HG03280 (cell line): ENCODE data around the gene SLFN12L.
A peak's percentile ranks its signal among the peaks of the same experiment; 100 is the strongest.
"Not testable (repeated sequence)": the region's sequence is repeated elsewhere in the genome, so short reads cannot be mapped to it uniquely, and the experiment has no call there.

Experiments
- ATAC-seq: cut with Tn5 transposase; IDR thresholded peaks from one replicate; pipeline ENCODE4 v1.9.1; 2021; ENCODE audit warnings: mild to moderate bottlenecking, moderate library complexity; ENCODE audit not compliant: unreplicated experiment

SLFN12L gene

DNA sequence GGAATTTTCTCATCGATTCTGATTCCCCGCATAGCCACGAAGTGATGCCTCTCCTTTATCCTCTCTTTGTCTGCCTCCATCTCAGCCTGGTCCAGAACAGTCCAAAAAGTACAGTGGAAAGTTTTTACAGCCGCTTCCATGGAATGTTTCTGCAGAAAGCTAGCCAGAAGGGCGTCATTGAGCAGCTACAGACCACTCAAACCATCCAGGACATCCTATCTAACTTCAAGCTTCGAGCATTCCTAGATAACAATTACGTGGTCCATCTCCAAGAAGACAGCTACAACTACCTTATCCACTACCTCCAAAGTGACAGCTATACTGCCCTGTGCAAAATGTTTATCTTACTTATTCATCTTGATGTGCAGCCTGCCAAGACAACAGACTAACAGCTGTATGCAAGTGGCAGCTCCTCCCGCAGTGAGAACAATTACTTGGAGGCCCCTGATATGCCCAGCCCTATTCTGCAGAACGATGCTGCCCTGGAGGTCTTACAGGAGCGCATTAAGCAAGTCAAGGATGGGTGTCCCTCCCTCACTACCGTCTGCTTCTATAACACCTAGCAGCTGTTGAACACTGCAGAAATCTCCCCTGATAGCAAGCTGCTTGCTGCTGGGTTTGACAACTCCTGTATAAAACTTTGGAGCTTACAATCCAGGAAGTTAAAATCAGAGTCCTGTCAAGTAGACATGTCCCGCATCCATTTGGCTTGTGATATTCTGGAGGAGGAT, 38.9 kb downstream of the SLFN12L start:
- no peak for ATAC-seq

DNA sequence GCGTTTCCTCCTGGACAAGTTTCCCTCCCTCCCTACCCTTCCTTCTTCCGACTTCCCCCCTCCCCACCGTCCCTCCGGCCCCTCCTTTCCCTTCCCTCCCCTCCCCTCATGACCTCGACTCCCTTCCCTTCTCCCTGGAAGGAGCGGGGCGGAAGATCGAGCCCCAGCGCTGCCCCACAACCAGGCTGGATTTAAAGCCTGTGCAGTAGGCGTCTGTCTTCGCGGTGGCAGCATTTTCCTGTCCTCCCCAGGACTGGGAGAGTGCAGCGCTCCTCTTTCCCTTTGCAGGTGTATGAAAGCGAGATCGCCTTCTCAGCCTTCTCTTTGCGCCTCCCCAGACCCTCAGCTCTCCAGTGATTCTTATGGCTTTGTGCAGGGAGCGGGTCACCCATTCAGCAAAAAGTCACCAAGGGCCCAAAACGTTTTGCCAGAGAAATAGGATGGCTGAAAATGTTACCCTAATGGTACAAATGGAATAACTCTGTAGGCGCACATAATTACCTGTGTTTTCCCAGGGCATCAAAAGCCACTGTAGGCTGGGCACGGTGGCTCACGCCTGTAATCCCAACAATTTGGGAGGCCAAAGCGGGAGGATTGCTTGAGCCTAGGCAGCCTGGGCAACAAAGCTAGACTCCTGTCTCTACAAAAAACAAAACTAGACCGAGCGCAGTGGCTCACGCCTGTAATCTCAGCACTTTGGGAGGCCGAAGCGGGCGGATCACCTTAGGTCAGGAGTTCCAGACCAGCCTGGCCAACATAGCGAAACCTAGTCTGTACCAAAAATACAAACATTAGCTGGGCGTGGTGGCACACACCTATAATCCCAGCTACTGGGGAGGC, 40.8 kb downstream of the SLFN12L start:
- no peak for ATAC-seq

GRCh38 chr17:35493040-35493439, 44.4 kb downstream of the SLFN12L start:
- ATAC-seq = no peak

DNA sequence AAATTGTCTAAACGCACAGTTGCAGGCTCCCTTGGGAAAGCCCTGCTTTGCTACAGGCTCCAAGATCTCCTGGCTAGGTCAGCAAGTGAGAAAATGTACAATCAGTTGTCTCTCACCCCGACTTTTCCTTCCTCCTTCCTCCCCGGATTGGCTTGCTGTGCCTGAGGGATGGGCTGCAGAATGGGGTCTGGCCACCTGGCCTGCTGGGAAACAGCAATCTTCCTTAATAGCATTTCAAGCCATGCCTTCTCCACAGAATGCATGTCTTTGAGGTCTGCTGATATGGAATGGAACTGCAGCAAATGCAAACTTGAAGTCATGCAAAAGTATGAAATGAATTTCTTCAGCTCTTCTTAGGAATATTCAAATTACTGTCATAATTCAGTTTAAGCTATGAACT, 46.1 kb downstream of the SLFN12L start:
- no peak for ATAC-seq

DNA sequence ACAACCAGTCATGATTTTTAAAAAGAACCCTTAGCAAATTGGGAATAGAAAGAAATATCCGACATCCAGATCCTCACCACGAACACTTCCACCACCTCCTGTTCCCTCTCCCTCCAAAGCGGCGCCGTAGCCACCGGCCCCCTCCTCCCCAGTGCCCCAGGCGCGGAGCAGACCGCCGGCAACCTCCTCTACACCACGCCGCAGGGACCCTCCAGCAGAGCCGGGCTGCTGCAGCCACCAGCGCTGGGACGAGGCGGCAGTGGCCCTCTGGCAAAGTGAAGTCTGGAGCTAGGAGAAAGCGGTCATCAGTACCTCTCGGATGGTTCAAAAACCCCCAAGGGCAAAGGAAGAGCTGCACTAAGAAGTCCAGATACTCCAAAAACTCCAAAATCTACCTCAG, 47.5 kb downstream of the SLFN12L start:
- no peak for ATAC-seq

- ATAC-seq = no peak
These were observed 48.5 kb downstream of the SLFN12L start for GRCh38 chr17:35488991-35489390.

- peak; percentile 50 for ATAC-seq
These were observed 50.4 kb downstream of the SLFN12L start for GRCh38 chr17:35486920-35487732.

GRCh38 chr17:35479271-35479670, 58.2 kb downstream of the SLFN12L start:
- no peak for ATAC-seq

DNA sequence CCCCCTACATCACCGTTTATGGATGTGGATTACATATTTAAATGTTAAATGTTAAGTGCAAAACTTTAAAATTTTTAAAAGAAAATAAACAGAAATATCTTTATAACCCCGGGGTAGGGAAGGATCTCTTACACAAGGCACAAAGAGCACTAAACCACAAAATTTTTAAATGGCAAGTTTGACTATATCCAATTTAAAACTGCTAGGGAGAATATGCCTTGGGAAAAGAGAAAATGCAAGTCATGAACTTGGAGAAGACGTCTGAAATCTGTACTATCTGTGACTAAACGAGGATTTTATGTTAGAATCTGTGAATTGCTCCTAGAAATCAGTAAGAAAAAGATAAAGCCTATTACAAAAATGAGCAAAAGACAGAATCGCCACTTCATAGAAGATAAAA, 60.2 kb downstream of the SLFN12L start:
- ATAC-seq = no peak

GRCh38 chr17:35476283-35476820, 61.1 kb downstream of the SLFN12L start:
- ATAC-seq = no peak

DNA sequence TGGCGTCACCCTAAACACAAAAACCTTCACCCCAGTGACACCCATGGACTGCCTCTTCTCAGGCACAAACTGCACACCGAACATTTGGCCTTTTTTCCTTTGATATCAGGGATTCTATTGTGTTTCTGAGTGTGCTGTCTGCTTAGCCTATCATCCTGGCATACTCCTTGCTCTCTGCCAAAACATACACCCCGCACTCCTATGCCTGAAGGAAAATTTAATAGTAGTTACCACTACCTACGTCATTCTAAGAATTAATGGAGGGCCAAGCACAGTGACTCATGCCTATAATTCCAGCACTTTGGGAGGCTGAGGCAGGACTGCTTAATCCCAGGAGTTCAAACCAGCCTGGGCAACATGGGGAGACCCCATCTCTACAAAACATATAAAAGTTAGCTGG, 69.0 kb downstream of the SLFN12L start:
- no peak for ATAC-seq

DNA sequence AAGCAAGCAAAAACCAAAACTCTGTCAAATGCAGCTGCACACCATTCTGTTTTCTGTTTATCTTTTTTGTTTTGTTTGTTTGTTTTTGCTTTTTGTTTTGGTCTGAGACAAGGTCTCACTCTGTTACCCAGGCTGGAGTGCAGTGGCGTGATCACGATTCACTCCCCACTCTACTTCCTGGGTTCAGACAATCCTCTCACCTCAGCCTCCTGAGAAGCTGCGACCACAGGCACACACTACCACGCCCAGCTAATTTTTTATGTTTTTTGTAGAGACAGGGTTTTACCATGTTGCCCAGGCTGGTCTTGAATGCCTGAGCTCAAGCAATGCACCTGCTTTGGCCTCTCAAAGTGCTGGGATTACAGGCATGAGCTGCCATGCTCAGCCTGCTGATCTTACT, 69.7 kb downstream of the SLFN12L start:
- no peak for ATAC-seq

GRCh38 chr17:35460354-35460851, 77.1 kb downstream of the SLFN12L start:
- ATAC-seq = peak; percentile 93

- not testable (repeated sequence) for ATAC-seq
These were observed 83.4 kb downstream of the SLFN12L start for GRCh38 chr17:35454035-35454434.

DNA sequence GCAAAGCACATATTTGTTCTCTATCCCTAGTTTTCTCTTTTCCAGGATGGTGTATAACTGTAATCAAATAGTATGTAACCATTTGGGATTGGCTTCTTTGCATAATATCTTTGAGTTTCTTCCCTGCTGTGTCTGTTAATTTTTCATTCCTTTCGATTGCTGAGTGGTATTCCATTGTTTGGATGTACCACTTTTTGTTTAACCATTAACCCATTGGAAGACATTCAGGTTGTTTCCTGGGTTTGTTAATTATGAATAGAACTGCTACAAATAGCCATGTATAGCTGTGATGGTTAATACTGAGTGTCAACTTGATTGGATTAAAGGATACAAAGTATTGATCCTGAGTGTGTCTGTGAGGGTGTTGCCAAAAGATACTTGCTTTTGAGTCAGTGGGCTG, 84.3 kb downstream of the SLFN12L start:
- no peak for ATAC-seq

DNA sequence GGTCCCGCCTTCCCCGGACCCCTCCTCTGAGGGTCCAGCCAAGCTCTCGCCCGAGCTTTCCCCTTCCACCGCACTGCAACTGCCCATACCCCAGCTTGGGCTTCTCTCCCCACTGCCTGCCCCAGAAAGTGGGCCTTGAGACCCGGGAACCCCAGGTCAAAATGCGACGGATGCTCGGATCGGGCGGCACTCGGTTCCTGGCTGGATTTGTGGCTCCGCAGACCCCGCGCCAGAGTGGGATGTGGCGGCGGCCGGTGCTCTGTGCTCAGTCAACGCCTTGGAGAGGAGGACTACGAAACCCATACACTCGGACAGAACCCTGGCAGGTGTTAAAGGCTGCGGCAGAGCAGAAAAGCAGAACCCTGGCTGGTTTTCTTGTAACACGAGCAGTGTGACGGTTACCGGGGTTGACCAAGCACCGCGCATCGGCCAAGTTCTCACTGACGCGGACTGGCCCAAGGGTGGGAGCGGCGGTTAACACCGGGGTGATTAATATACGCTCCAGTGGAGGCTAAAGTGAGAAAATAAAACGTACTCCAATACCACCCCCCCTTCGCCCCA, 88.0 kb downstream of the SLFN12L start:
- no peak for ATAC-seq

GRCh38 chr17:35448899-35449227, 88.6 kb downstream of the SLFN12L start:
- ATAC-seq = no peak

DNA sequence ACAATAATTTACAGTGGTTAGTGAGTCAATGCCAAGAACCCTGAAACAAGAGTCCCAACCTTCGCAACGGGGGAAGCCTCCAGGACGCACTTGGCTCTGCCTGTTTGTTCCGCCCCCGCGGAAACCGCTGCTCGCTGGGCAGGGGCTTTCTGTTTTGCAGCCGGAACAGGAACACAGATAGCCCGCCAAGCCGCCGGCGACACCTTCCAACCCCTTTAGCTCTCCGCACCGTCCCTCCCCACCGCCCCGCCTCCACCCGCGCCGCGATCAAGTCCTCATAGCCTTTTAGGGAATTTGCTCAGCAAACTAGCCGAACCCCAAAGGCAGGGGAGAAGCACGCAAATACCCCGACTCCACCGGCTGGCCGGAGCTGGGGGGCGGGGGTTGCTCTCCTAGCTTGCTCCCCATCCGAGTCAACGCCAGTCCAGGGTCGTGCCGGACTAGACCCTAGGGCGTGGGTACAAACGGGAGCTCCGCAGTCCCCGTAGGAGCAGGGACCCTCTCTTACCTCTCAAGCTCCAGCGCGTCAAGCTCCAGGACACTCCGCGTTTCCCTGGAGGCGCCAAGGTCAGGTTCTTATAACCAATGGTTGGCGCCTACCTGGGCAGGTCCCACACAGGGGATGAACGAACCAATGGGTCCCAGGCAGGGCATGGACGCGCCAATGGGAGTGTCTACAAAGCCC, 89.1 kb downstream of the SLFN12L start, which contains the start of gene SLFN13:
Gene SLFN13 (minus strand): TSS at position 553 of the 685 bp plus-strand sequence. CDS start 3,086 bp downstream, outside the sequence.
- peak; percentile 70 for ATAC-seq

DNA sequence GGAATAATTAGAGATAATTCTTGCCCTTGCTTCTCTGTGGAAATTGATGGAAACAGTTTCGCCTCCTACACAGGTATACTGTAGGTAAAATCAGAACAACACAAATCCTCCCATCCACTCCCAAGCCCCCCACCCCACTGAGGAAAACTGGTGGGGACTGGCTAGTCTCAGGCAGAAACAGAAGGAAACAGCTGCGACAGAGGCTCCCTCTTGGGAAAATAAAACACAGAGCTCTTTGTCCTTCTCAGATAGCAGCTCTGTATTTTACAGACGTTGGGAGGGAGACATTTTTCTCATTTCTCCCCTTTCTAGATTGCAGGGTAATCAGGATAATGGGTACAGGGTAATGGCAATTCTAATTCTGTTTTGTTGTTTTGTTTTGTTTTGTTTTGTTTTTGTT, 90.0 kb downstream of the SLFN12L start:
- ATAC-seq = no peak

DNA sequence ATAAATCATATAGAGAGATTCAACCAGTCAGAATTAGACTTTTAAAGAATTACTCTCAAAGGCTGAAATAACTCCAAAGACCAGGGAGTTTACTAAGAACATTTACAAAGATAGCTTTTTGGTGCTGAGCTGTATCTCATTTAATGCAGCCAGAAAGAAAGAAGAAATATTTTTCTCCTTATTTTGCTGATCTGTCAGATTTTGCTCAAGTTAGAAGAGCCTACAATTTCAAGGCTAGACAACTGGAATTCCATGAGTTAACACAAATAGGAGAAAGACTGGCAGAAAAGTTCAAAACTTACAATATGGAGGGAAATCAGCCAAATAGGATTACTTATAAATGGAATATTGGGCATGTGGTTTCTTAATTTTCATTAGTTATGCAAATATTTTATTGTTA, 99.0 kb downstream of the SLFN12L start:
- no peak for ATAC-seq
